Natural killer cell treated with Interleukin-12 subunit alpha and Interleukin-12 subunit beta and Interleukin-15 and Interleukin-18, amount 100 ng/mL, for 72 hours (primary cell): ENCODE data around the gene RARG. TPM values are rescaled to one million over a fixed set of nuclear protein-coding genes. Genes with fewer than 3 reads are reported as not detected.

Source experiments
- ATAC-seq, 2 donors: fragments of 150-1000 bp; cut with Tn5 transposase in 1 of 2; sonication (Bioruptor Pico), chemical (Tn5 transposase) in 1 of 2; 2 replicates each; pipeline ENCODE4 v1.10.0; 2021
- DNase-seq: peaks from one replicate; pipeline ENCODE4 v3.0.0; 2022; ENCODE audit warnings: low spot score
- H3K27ac Mint-ChIP-seq, 2 donors: 1 replicate in 1 of 2; 2 replicates in 1 of 2; pipeline ENCODE4 v1.8.0; 2022; ENCODE audit warnings: mixed read lengths in 2 of 2, mild to moderate bottlenecking in 1 of 2, moderate library complexity in 1 of 2
- H3K27me3 Mint-ChIP-seq, 2 donors: 1 replicate in 1 of 2; 2 replicates in 1 of 2; pipeline ENCODE4 v1.8.0; 2022; ENCODE audit warnings: mixed read lengths in 2 of 2
- H3K36me3 Mint-ChIP-seq: one replicate; pipeline ENCODE4 v1.8.0; 2022; ENCODE audit warnings: mixed read lengths
- H3K4me1 Mint-ChIP-seq, 2 donors: 1 replicate in 1 of 2; 2 replicates in 1 of 2; pipeline ENCODE4 v1.8.0; 2022; ENCODE audit warnings: low read depth in 2 of 2, mixed read lengths in 2 of 2, mild to moderate bottlenecking in 1 of 2
- H3K4me3 Mint-ChIP-seq: one replicate; pipeline ENCODE4 v1.8.0; 2022; ENCODE audit warnings: mixed read lengths
- H3K9me3 Mint-ChIP-seq: 2 replicates; pipeline ENCODE4 v1.8.0; 2022; ENCODE audit warnings: mixed read lengths
- total RNA-seq, 2 donors: library from RNA; stranded (reverse); gene quantifications; one replicate each; pipeline ENCODE4 v1.2.3, GENCODE V29; 2022

Gene RARG
- total RNA-seq, 2 donors from 2014 or later = 5.8 to 13.3 TPM

DNA sequence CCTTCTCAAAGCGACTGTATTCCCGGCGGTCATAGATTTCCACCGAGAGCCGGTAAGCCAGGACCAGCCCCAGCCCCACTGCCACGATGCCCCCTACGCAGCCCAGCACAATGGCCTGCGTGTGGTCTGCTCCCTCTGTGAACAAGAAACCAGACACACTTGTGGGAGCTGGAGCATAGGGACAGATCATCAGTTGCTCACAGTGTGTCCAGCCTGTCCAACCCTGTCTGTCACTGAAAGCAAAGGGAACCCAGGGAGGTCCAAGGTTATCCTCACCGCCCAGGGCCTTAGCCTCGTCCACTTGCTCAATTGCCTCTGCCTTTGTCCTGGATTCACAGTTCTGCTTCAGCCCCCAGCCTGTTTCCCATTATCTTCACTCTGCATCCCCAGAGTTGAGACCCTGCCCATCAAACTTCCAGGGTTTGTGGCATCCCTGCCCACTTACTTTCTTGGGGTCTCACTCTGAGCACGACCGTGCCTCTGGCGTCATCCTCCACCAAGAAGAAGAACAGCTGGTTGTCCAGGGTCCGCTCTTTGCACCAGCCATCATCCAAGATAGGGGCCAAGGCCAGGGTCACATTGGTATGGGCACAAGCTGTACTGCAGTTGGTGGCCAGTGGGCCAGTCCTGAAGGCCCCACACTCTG lies 40.0 kb downstream of the RARG start:
- H3K9me3 Mint-ChIP-seq = no peaks in the 10 kb centered on the region
- DNase-seq = peak; percentile 12
- H3K36me3 Mint-ChIP-seq = no peaks in the 10 kb centered on the region
- H3K27ac Mint-ChIP-seq = no peak overlapping the region
- no peaks in the 10 kb centered on the region for H3K27me3 Mint-ChIP-seq
- no peak for ATAC-seq
- H3K4me1 Mint-ChIP-seq = peaks cover 13 to 15% of the 10 kb centered on the region in 2 donors
- no peak overlapping the region for H3K4me3 Mint-ChIP-seq

DNA sequence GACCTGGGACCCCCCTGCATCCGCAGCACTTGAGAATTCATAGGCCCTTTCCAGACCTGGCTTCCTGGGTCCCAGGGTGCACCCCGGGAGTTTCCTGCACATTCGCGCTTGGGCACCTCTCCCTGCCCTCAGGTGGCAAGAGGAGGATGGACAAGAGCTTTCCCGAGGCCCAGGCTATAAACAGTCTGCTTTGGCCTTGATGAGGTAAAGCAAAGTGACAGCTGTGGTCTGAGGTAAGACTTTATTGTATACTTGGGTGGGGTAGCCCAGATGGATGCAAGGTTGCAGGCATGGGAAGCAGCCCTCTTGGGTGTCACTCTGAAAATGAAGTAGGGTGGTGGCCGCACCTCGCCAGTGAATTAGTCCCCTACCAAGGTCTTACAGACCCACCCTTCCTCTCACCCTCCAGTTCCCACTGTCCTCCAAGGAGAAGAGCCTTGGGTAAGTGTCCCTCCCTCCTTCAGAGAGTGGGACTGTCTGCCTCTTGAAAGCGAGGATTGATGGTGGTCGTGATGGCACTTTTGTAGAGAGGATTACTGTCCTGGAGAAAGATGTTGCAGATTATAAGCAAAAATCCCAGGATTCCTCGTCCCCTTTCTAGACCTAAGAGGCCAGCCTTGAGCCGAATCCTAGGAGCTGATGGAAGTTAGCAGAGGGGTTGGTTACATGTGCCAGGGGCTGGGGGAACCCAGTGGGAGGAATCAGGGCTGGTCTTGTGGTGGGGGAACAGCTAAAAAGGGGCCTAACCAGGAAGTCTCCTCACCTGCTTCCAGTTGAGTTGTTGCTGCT lies 40.7 kb downstream of the RARG start:
- peaks cover 13 to 15% of the 10 kb centered on the region in 2 donors for H3K4me1 Mint-ChIP-seq
- H3K27me3 Mint-ChIP-seq = no peaks in the 10 kb centered on the region
- no peak overlapping the region for H3K4me3 Mint-ChIP-seq
- H3K27ac Mint-ChIP-seq = no peak overlapping the region
- H3K9me3 Mint-ChIP-seq = no peaks in the 10 kb centered on the region
- ATAC-seq = no peak
- peak; percentile 57 for DNase-seq
- no peaks in the 10 kb centered on the region for H3K36me3 Mint-ChIP-seq

DNA sequence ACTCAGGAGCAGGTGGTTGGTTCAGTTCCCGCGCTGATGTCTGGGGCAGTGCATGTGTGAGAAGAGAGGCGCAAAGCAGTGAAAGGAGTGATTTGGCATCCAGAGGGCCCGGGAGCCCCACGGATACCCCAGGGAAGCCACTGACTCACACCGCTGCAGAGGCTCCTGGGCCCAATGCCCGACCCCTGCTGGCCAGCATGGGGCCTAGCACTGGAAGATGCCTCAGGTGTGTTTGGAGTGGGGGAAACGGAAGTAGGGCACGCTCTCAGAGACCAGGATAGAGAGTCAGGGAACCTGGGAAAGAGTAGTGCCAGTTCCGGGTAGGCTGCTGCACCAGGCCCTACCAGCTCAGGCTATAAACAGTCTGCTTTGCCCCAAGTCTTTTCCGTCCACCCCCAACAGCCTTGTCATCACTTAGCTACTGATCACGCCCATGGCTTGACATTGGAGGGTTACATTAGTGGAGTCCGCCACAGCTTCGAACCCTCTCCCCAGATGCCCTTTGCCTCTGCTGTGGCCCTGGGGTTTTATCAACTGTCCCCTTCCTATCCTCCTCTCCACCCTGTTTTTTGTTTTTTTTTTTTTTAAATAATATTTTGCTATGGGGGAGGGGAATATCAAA lies 41.8 kb downstream of the RARG start:
- Mint-ChIP-seq H3K36me3 (peaks cover 6% of the 10 kb centered on the region), H3K4me1 (peaks cover 9 to 15% of the 10 kb centered on the region in 2 donors), H3K27me3 (no peaks in the 10 kb centered on the region), H3K27ac (no peak overlapping the region), H3K9me3 (no peaks in the 10 kb centered on the region), H3K4me3 (no peak overlapping the region)
- ATAC-seq (peak; percentile 54 to 66), DNase-seq (peak; percentile 51)

DNA sequence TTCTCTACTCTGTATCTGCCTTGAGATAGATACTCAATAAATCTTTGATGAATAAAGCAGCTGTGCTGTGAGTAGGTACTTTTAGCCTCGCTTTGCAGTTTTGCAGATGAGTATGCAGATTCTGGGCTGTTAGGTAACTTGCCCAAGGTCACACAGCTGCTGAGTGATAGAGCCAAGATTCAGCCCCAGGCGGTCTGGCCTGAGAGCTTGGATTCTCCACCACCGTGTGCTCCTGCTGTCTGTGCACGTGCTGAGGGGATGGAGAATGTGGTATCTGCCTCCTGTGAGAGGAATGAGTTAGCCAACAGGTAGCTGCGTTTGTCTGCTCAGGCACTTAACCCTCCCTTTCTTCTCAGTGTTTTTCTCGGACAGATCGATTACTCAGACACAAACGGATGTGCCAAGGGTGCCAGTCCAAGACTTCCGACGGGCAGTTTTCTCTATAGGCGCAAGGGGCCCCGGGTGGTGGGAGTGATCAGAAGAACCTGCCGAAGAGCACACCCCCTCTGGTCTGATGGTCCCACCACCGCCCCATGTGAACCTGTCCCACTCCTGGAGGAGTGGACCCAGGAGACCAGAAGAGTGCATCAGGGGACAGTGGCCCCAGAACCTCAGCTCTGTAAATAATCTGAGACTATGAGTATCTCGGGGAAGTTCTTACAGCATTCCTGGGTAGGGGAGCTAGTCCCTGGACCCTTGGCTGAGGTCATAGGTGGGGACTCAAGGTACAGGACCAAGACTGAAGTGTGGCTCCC lies 44.7 kb downstream of the RARG start:
- peaks cover 12% of the 10 kb centered on the region for H3K36me3 Mint-ChIP-seq
- no peak overlapping the region for H3K4me3 Mint-ChIP-seq
- H3K4me1 Mint-ChIP-seq = peaks cover 22 to 24% of the 10 kb centered on the region in 2 donors
- H3K27me3 Mint-ChIP-seq = no peaks in the 10 kb centered on the region
- H3K27ac Mint-ChIP-seq = peak overlapping the region in 1 of 2 donors; percentile 59
- H3K9me3 Mint-ChIP-seq = no peaks in the 10 kb centered on the region
- DNase-seq (no peak), ATAC-seq (no peak)

DNA sequence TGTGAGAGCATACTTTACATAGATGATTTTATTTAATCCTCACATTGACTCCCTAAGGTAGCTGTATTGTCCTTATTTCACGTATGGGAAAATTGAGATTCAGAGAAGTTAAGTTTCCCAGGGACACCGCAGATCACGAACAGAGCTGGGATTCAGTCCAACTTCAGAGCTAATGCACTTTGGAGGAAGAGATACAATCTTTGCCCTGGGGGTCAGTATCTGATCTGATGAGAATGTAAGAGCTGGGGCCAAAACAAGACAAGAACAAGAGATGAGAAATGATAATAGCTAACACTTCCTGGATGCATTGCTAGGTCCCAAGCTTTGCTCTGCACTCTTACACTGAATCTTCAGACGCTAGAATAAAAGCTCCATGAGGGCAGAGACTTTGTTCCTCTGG lies 45.3 kb downstream of the RARG start:
- Mint-ChIP-seq H3K27me3 (no peaks in the 10 kb centered on the region), H3K27ac (peak overlapping the region in 1 of 2 donors; percentile 59), H3K4me3 (no peak overlapping the region), H3K4me1 (peaks cover 27 to 28% of the 10 kb centered on the region in 2 donors), H3K36me3 (peaks cover 17% of the 10 kb centered on the region), H3K9me3 (no peaks in the 10 kb centered on the region)
- DNase-seq = no peak
- ATAC-seq = no peak

DNA sequence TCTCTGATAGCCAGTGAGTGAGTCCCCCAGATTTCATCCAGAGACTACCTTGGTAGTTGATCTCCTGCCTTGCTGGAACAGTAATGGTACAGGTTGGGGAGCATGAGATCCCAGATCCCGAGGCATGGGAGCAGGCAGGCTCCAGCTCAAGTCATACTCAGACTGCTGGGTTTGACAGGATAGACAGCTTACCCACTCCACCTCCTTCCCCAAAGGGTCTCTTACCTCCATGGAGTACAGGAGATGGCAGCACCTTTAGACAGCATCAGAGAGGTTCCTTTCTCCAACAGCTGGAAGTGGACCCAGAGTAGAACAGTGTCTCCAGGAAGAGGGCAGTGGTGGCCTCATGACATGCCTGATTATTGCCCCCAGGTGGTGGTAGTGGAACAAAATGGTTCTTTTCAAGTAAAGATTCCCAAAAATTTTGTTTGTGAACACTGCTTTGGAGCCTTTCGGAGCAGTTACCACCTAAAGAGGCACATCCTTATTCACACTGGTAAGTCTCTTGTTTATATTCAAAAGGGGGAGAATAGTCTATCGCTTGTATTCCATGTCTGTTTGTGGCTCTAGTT lies 46.3 kb downstream of the RARG start:
- no peak for ATAC-seq
- Mint-ChIP-seq H3K27me3 (no peaks in the 10 kb centered on the region), H3K27ac (no peak overlapping the region), H3K9me3 (no peaks in the 10 kb centered on the region), H3K4me3 (no peak overlapping the region), H3K4me1 (peaks cover 29 to 34% of the 10 kb centered on the region in 2 donors), H3K36me3 (peaks cover 23% of the 10 kb centered on the region)
- no peak for DNase-seq

DNA sequence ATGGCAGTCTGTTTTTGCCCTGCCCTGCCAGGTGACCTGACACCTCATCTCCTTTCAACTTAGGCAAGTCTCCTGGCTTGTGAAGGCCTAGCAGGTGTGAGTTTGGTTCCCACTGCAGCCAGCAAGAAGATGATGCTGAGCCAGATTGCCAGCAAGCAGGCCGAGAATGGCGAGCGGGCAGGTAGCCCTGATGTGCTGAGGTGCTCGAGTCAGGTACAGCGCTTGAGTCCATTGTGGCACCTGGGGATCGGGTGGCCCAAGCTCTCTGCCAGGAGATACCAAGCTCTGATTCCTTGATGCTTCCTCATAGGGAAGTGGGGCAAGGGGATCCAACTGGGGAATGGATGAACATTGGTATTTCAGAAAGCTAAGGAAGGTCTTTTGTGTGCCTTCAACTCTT lies 47.2 kb downstream of the RARG start:
- ATAC-seq (no peak), DNase-seq (no peak)
- Mint-ChIP-seq H3K4me1 (peaks cover 32 to 39% of the 10 kb centered on the region in 2 donors), H3K9me3 (no peaks in the 10 kb centered on the region), H3K4me3 (no peak overlapping the region), H3K27me3 (no peaks in the 10 kb centered on the region), H3K36me3 (peaks cover 23% of the 10 kb centered on the region), H3K27ac (peak overlapping the region in 1 of 2 donors; percentile 44)

DNA sequence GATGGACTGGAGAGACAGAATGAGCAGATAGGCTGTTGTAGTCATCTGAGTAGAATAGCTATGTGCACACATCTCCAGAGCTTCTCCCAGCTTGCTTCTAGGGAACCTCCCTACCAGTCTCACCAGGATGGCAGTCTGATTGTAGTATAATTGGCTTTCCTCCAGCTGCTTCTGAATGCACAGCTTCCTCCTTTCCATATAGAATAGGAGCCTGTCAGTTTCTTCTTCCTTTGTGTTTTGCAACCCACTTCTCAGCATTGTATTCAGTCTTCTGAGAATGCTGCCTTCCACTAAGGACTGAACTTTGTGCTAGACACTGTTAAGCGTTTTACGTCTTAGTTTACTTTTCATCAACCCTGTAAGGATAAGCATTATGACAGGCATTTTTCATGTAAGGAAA lies 49.1 kb downstream of the RARG start:
- ATAC-seq (no peak), DNase-seq (no peak)
- H3K9me3 Mint-ChIP-seq = no peaks in the 10 kb centered on the region
- peaks cover 40 to 48% of the 10 kb centered on the region in 2 donors for H3K4me1 Mint-ChIP-seq
- peaks cover 23% of the 10 kb centered on the region for H3K36me3 Mint-ChIP-seq
- H3K27ac Mint-ChIP-seq = no peak overlapping the region
- H3K27me3 Mint-ChIP-seq = no peaks in the 10 kb centered on the region
- H3K4me3 Mint-ChIP-seq = peak overlapping the region; percentile 96

DNA sequence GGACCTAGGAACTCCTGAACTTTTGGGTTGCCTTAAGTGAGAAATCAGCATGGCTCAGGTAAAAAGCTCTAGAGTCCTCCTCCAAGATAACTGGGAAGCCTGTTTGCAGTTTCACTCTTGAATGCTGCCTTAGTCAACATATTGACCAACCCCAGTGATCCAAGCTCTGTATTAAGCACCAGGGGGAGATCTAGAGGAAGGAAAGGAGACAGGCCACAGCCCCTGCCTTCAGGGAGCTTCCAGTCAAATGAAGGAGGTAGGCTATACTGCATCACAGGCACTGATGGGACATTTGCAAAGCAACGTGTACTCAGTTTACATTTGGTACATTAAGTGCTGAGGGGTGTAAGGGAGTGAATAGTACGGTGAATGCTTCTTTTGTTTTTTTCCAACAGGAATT lies 50.1 kb downstream of the RARG start:
- DNase-seq (no peak), ATAC-seq (no peak)
- Mint-ChIP-seq H3K27me3 (no peaks in the 10 kb centered on the region), H3K36me3 (peaks cover 23% of the 10 kb centered on the region), H3K4me1 (peaks cover 40 to 43% of the 10 kb centered on the region in 2 donors), H3K9me3 (no peaks in the 10 kb centered on the region), H3K4me3 (peak overlapping the region; percentile 96), H3K27ac (peak overlapping the region; percentile 88 to 90)

DNA sequence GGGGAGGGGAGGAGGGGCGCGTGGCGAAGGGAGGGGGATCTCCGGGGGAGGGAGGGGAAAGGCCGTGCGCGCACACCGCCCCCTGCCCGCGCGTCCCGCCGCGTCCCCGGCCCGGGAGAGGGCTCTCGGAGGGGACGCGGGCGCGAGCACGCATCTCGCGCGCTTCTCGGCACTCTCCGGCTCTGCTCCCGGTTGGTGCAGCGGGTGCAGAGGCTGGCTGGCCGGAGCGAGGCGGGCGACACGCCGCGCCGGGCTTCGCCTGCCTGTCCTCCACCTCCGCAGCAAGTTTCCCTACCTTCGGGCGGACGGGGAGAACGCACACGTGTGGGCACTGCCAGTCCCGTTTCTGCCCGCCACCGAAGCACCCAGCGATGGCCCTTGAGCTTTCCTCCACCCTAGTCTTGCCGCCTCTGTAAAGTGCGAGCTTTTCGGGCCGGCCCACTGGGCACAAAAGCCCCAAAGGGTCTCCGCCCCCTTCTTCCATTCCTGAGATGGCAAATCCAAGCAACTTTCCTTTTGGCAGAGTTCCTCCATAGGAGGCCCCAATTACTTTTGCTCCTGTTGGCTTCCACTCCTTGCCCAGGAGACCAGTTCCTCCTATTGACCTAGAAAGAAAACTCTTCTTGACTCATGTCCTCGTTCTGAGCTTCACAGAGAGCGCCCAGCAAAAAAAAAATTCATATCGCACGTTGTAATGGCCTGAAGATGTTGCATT lies 50.9 kb downstream of the RARG start:
- peak overlapping the region; percentile 96 for H3K4me3 Mint-ChIP-seq
- ATAC-seq (peak; percentile 68 to 74), DNase-seq (peak; percentile 81)
- peaks cover 22% of the 10 kb centered on the region for H3K36me3 Mint-ChIP-seq
- H3K27me3 Mint-ChIP-seq = no peaks in the 10 kb centered on the region
- peak overlapping the region; percentile 90 to 97 for H3K27ac Mint-ChIP-seq
- H3K9me3 Mint-ChIP-seq = no peaks in the 10 kb centered on the region
- H3K4me1 Mint-ChIP-seq = peaks cover 40 to 43% of the 10 kb centered on the region in 2 donors

DNA sequence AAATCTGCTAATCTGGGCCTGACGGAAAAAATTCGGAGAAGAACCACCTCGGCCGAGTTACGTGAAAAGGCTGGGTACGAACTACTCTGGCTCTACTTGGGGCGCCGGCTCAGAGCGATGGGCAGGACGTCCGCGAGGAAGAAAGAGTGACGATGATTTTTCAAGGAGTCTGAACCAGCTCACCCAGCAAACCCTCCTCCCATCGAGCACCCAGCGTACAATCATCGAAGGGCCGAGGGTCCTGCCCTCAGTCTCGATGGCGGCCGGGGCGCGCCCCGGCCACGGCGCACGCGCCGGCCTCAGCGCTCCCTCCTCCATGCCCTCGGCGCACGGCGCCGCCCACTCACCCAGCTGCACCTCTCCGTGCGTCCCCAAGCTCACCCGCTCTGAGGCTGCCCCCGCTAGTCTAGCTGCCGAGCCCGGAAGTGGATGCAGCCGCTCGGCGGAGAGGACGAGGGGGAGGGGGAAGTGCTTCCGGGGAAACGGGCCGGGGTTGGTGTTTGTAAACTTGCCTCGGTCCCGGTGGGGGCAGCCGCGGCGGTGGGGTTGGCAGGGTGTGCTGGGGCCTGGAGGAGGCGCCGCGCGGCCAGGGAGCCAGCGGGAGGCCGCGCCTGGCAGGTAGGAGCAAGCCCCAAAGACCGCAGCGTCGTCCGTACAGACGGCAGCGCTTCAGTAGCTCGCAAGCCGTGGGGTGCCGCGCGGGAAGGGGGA lies 51.6 kb downstream of the RARG start, which contains the start of the genes CSAD and ZNF740:
TSS of gene CSAD (minus strand) at position 706 of the 711 bp plus-strand sequence. CDS start 7,455 bp downstream, outside the sequence.
TSS of gene ZNF740 (plus strand) at position 503 of the 711 bp plus-strand sequence. CDS start 1,262 bp downstream, outside the sequence.
- Mint-ChIP-seq H3K4me3 (peak within 1 kb of the TSS; percentile 96), H3K27ac (peak within 1 kb of the TSS; percentile 90 to 97), H3K27me3 (no peaks in the 10 kb centered on the region), H3K9me3 (no peaks in the 10 kb centered on the region), H3K4me1 (peaks cover 47 to 49% of the 10 kb centered on the region in 2 donors), H3K36me3 (peaks cover 17% of the 10 kb centered on the region)
- ATAC-seq = peak; percentile 98 to 99
- DNase-seq = peak; percentile 99

DNA sequence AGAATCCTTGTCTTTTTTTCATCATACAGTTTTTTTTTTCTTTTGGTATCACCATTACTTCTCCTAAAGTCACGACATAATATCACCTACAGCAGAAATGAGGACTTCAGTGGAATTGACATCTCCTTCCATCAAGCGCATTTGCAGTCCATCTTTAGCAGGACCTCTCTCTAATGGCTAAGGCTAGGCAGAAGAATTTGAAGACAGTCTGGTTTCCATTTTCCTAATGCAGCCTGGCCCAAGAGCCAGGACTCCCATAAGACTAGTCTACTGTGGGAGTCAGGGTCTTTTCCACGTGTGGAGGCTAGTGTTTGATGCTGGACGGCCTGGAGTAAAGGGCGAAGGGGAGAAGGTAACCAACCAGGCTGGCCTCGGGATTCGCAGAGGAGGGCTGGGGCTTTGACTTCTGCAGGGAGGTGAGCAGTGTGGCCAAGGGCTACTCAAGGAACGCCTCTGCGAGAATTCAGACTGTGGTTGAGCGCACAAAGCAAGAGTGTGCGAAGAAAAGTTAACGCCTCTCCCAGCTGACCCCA lies 52.3 kb downstream of the RARG start:
- ATAC-seq (peak; percentile 38 to 45), DNase-seq (peak; percentile 68)
- H3K27ac Mint-ChIP-seq = peak overlapping the region; percentile 90 to 97
- H3K27me3 Mint-ChIP-seq = no peaks in the 10 kb centered on the region
- H3K4me1 Mint-ChIP-seq = peaks cover 49 to 52% of the 10 kb centered on the region in 2 donors
- no peaks in the 10 kb centered on the region for H3K9me3 Mint-ChIP-seq
- H3K36me3 Mint-ChIP-seq = peaks cover 17% of the 10 kb centered on the region
- peak overlapping the region; percentile 92 for H3K4me3 Mint-ChIP-seq
